Measurements from ENCODE around the gene CHAF1A.

DNA sequence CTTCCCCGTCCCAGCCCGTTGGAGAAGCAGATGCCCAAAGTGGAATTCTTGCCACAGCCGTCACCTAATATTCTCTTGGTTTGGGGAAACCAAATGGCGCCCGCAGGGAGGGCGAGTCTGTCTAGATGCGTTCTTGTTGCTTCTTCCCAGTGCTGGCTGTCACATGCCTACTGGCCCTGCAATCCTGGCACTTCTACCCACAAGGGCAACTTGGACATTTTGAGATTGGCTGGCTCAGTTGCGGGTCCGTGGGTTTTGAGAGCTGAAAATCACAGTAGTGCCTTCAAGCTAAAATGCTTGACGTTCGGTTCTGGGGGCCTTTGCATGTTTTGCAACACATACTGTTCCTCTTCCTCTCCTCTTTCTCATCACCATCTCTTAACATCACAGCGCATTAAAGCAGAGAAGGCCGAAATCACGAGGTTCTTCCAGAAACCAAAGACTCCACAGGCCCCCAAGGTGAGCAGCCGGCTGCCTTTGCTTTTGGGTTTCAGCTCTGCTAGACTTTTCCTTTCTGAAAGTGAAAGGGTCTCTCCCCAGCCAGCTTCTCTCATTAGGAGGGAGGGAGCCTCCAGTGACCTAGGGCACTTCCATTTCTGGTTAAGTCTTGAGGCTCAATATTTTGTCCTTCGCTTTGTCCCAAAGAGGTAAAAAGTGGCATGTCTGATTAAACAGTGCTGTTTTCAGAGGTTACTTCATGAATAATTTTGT is 21.1 kb downstream of the CHAF1A start:
- TF ChIP-seq, protein P1, sequence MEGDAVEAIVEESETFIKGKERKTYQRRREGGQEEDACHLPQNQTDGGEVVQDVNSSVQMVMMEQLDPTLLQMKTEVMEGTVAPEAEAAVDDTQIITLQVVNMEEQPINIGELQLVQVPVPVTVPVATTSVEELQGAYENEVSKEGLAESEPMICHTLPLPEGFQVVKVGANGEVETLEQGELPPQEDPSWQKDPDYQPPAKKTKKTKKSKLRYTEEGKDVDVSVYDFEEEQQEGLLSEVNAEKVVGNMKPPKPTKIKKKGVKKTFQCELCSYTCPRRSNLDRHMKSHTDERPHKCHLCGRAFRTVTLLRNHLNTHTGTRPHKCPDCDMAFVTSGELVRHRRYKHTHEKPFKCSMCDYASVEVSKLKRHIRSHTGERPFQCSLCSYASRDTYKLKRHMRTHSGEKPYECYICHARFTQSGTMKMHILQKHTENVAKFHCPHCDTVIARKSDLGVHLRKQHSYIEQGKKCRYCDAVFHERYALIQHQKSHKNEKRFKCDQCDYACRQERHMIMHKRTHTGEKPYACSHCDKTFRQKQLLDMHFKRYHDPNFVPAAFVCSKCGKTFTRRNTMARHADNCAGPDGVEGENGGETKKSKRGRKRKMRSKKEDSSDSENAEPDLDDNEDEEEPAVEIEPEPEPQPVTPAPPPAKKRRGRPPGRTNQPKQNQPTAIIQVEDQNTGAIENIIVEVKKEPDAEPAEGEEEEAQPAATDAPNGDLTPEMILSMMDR (IDR thresholded peaks at IDR 0.05) = no peak
- TF ChIP-seq EP300 (IDR thresholded peaks at IDR 0.05) (no peak), POLR2A (IDR thresholded peaks at IDR 0.05) (no peak)

Data from tibial nerve (tissue), 4 donors.